PFSK-1 (cell line): Measurements from ENCODE around the gene HSD17B7.

Experiments used
- FOXP2 ChIP-seq: optimal IDR thresholded peaks from 2 replicates; pipeline ENCODE3; 2011; ENCODE audit warnings: borderline replicate concordance, control low read depth, inconsistent platforms; ENCODE audit not compliant: insufficient read depth; ENCODE audit errors: extremely low read length, extremely low read depth
- POLR2AphosphoS5 ChIP-seq: IDR thresholded peaks from 2 replicates; pipeline ENCODE4 v1.6.1; 2012; ENCODE audit warnings: low read depth, mild to moderate bottlenecking, control low read depth, low read length, moderate library complexity
- REST ChIP-seq, 2 experiments: IDR thresholded peaks; 2 replicates each; pipeline versions ENCODE4 v1.6.1 to v1.8.0; 2011 to 2012; ENCODE audit warnings: low read depth in 2 of 2, low read length in 2 of 2, control low read depth in 1 of 2, inconsistent platforms in 1 of 2, mild to moderate bottlenecking in 1 of 2, moderate library complexity in 1 of 2; ENCODE audit not compliant: insufficient read depth in 1 of 2
- SIN3A ChIP-seq: IDR thresholded peaks from 2 replicates; pipeline ENCODE4 v1.6.1; 2012; ENCODE audit warnings: mild to moderate bottlenecking, low read length, moderate library complexity, borderline replicate concordance; ENCODE audit not compliant: insufficient read depth
- TAF1 ChIP-seq: IDR thresholded peaks from 2 replicates; pipeline ENCODE4 v1.6.1; 2012; ENCODE audit warnings: low read length, control low read depth, borderline replicate concordance; ENCODE audit not compliant: insufficient read depth

The HSD17B7 gene

GRCh38 chr1:162835157-162835899 lies 44.8 kb downstream of the HSD17B7 start:
- no peak for TF ChIP-seq TAF1
- TF ChIP-seq POLR2AphosphoS5 = no peak
- TF ChIP-seq REST (IDR thresholded peaks at IDR 0.05; ENCODE audit: insufficient read depth in 1 of 2, low read depth in 2 of 2, low read length in 2 of 2) = no peak
- no peak for TF ChIP-seq SIN3A
- TF ChIP-seq FOXP2 = no peak

DNA sequence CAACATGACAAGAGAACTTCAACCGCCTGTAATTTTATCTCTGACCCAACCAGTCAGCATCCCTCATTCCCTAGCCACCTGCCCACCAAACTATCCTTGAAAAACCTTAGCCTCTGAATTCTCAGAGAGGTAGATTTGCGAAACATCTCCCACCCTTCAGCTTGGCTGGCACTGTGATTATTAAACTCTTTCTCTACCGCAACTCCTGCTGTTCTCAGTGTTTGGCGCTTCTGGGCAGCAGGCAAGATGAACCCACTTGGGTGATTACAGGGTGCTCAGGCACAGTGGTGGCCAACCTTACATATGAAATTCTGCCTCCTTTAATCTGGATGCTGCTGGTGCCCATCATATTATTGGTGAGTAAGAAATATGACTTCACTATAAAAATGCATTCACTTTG lies 48.4 kb downstream of the HSD17B7 start:
- no peak for TF ChIP-seq POLR2AphosphoS5
- no peak for TF ChIP-seq REST (IDR thresholded peaks at IDR 0.05; ENCODE audit: insufficient read depth in 1 of 2, low read depth in 2 of 2, low read length in 2 of 2)
- TF ChIP-seq FOXP2 = no peak
- no peak for TF ChIP-seq SIN3A
- TF ChIP-seq TAF1 = no peak

GRCh38 chr1:162840250-162840839 lies 49.8 kb downstream of the HSD17B7 start:
- no peak for TF ChIP-seq POLR2AphosphoS5
- TF ChIP-seq SIN3A = no peak
- TF ChIP-seq TAF1 = no peak
- no peak for TF ChIP-seq FOXP2
- TF ChIP-seq REST (IDR thresholded peaks at IDR 0.05; ENCODE audit: insufficient read depth in 1 of 2, low read depth in 2 of 2, low read length in 2 of 2) = no peak

DNA sequence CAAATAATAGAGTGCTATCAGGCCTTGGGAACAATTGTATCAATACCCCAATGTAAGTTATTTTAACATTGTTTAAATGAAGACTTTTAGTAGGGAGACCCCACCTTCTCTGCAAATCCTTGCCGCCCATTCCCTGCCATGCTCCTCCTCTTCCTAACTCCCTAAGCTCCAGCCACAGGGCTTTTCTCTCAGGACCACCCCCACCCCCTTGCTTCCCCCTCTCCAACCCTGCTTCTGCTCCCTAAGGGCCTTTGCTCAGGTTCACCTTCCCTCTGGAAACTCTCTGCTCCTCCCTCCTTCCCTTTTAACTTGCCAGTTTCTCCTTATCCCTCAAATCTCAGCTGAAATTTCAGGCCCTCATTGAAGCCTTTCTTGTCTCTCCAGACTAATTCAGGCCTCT lies 53.7 kb downstream of the HSD17B7 start:
- TF ChIP-seq POLR2AphosphoS5 = no peak
- TF ChIP-seq SIN3A = no peak
- TF ChIP-seq FOXP2 = no peak
- no peak for TF ChIP-seq TAF1
- TF ChIP-seq REST (IDR thresholded peaks at IDR 0.05; ENCODE audit: insufficient read depth in 1 of 2, low read depth in 2 of 2, low read length in 2 of 2) = no peak
